LNCAP (cell line): ENCODE measurements around the gene DCUN1D3.

Experiments
- TF ChIP-seq, protein P1 (sequence below): fragments of 450-650 bp; IDR thresholded peaks from 2 replicates; pipeline ENCODE4 v1.5.1; 2017; ENCODE audit warnings: mild to moderate bottlenecking

The DCUN1D3 gene

DNA sequence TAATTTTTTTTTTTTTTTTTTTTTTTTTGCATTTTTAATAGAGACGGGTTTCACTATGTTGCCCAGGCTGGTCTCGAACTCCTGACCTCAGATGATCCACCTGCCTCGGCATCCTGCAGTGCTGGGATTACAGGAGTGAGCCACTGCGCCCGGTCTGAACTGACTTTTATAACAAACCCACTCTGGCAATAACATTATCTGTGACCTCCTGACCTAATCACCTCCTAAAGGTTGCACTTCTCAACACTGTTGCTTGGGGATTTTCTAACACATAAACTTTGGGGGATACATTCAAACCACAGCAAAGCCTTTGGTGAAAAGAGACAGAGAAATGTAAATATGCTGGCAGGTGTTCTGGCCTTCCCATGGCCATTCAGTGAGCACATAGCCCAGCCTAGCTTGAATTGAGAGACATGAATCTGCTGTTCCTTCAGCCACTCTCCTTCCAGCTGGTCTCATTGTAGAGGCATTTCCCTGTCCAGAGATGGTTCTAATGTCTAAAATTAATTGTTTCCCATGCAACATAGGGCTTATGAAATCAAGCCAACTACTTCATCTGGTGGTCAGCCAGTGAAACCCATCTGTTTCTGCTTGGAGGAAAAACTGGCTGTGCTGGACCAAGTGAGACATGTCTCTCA, 28.7 kb upstream of the DCUN1D3 start:
- TF ChIP-seq, protein P1, sequence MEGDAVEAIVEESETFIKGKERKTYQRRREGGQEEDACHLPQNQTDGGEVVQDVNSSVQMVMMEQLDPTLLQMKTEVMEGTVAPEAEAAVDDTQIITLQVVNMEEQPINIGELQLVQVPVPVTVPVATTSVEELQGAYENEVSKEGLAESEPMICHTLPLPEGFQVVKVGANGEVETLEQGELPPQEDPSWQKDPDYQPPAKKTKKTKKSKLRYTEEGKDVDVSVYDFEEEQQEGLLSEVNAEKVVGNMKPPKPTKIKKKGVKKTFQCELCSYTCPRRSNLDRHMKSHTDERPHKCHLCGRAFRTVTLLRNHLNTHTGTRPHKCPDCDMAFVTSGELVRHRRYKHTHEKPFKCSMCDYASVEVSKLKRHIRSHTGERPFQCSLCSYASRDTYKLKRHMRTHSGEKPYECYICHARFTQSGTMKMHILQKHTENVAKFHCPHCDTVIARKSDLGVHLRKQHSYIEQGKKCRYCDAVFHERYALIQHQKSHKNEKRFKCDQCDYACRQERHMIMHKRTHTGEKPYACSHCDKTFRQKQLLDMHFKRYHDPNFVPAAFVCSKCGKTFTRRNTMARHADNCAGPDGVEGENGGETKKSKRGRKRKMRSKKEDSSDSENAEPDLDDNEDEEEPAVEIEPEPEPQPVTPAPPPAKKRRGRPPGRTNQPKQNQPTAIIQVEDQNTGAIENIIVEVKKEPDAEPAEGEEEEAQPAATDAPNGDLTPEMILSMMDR, result no peak

DNA sequence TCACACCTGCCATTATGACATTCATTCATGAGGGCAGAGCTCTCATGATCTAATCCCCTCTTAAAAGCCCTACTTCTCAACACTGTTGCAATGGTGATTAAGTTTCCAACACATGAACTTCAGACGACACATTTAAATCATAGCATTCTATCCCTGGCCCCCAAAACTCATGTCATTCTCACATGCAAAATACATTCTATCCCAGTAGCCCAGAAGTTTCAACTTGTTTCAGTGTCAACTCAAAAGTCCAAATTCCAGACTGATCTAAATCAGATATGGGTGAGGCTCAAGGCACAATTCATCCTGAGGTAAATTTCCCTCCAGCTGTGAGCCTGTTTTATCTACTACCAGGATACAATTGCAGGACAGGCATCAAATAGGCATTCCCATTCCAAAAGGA, 25.6 kb upstream of the DCUN1D3 start:
- TF ChIP-seq, protein P1, result no peak

DNA sequence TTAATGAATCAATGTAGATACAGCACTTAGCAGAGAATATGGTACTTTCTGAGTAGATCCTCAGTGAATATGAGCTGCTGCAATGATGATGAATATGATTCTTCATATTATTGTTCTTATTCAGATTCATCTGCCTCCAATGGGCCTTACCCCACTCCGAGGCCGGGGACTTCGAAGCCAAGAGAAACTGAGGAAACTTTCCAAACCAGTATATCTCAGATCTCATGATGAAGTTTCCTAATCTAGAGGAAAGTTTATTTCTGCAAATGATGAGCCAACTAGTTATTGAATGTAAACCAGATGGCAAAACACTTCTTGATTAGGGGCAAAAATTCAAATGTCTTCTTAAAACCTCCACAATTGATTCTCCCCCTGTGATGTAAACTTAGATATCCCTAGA, 23.7 kb upstream of the DCUN1D3 start:
- TF ChIP-seq, protein P1, result no peak

DNA sequence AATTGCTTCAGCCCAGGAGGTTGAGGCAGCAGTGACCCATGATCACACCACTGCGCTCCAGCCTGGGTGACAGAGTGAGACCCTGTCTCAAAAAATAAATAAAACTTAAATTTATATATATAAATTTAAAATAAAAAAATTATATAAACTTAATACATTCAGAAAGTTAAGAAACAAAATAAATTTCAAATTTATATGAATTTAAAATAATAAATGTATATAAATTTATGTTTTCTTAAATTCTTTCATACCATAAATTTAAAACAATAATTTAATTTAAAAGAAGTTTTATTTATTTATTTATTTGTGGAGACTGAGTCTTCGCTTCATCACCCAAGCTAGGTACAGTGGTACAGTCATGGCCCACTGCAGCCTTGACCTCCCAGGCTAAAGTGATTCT, 20.6 kb upstream of the DCUN1D3 start:
- TF ChIP-seq, protein P1, result no peak

DNA sequence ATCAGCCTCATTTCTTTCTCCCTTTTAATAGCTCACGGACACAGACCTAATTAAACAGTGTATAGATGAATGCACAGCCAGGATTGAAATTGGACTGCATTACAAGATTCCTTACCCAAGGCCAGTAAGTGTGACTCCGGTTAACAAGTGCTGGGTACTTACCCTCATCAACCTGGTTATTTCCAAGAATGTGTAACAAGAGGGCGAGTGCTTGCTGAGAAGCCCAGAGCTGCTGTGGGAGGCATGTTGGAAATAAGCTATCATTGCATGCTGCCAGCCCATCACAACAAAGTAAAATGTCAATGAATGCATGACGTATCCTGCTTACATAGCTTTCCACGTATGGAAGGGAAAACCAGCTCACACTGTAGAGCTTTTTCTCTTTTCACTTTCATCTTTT, 19.9 kb upstream of the DCUN1D3 start:
- TF ChIP-seq, protein P1, result no peak

DNA sequence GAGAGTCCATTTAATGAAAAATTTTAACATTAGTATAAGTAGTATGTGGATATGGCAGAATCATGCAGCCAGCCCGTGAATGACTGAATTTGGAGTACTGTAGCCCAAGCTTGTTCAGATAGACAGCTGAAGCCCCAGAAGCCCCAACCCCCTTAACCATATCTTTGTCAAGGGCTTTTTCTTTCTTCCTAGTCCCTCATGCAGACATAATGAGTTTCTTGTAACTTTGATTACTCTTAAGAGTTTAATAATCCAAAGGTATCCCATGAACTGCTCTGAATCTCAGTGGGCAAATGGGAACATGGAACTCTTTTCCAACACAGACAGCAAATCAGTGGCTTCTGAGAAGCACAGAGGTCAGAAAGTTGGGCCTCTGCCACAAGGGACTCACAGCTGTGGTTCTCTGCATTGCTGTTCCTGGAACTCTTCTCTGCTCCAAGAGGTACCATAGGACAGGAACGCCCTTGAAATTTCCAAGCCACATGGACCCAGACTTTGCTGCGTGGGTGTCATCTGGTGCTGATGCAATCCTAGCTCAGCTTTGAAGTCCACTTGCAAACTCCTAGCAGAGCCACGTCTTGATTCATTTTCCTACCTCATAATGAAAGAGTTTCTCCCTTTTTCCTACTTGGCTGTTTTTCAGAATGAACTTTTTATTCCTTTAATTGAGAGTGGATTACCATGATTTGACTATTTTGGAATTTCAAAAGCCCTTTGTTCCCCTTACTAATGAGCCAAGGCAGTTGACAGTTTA, 18.5 kb upstream of the DCUN1D3 start:
- TF ChIP-seq, protein P1, result no peak

DNA sequence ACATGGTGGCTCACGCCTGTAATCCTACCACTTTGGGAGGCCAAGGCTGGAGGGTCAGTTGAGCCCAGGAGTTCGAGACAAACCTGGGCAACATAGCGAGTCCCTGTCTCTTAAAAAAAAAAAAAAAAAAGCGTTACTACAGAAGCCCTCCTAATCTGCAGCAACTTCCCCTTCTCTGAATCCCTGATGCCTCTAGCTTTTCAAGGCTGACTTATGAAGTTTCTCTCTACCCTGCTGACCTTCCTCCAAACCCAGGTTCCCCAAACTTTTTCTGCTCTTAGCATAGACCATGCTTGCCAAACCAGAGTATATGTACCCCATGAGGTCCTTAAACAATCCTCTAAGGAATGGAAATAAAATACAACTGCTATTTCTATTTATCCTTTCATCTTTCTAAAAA, 16.8 kb upstream of the DCUN1D3 start:
- TF ChIP-seq, protein P1, result no peak
